Measurements from ENCODE around the gene MARCHF10.
"Not testable (repeated sequence)": the region's sequence is repeated elsewhere in the genome, so short reads cannot be mapped to it uniquely, and the experiment has no call there.

Gene MARCHF10

DNA sequence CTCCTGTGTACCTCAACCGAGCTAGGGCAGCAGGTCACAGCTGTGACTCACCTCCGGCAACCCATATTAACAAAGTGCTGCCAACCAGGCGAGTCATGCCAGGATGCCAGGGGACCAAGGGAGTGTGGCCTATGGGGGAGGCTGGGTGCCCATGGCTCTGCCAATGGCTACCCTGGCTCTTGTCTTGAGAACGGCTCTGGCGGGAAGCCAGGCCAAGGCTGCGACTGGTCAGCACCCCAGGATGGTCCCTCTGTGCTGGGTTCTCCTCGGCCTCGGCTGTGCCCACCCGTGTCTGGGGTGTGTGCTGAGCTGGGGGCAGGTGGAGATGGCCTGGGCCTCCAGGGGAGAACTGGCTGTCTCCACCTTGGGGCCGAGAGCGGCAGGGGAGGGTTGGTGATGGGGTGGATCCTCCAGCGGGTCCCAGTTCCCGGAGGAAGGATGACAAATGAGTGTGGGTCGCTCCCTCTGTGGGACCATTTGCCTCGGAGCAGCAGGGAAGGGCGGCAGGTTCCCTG is 104.8 kb downstream of the MARCHF10 start:
- peak; percentile 57 for ATAC-seq
- Mint-ChIP-seq H3K4me1 (peaks cover 15% of the 10 kb centered on the region), H3K36me3 (ENCODE audit: low read depth) (no peaks in the 10 kb centered on the region), H3K9me3 (no peaks in the 10 kb centered on the region), H3K4me3 (peak overlapping the region; percentile 11), H3K27ac (no peak overlapping the region), H3K27me3 (peaks cover 27% of the 10 kb centered on the region)
- peak; percentile 25 for DNase-seq

- no peaks in the 10 kb centered on the region for H3K9me3 Mint-ChIP-seq
- no peak overlapping the region for H3K4me3 Mint-ChIP-seq
- no peaks in the 10 kb centered on the region for H3K36me3 Mint-ChIP-seq (ENCODE audit: low read depth)
- peaks cover 15% of the 10 kb centered on the region for H3K4me1 Mint-ChIP-seq
- DNase-seq (no peak), ATAC-seq (no peak)
- peaks cover 27% of the 10 kb centered on the region for H3K27me3 Mint-ChIP-seq
- no peak overlapping the region for H3K27ac Mint-ChIP-seq
Observed at GRCh38 chr17:62702746-62703260, 105.3 kb downstream of the MARCHF10 start.

GRCh38 chr17:62701706-62702085 is 106.4 kb downstream of the MARCHF10 start:
- H3K4me1 Mint-ChIP-seq: peaks cover 15% of the 10 kb centered on the region
- no peak for ATAC-seq
- DNase-seq: no peak
- no peaks in the 10 kb centered on the region for H3K9me3 Mint-ChIP-seq
- peaks cover 20% of the 10 kb centered on the region for H3K27me3 Mint-ChIP-seq
- no peak overlapping the region for H3K4me3 Mint-ChIP-seq
- no peaks in the 10 kb centered on the region for H3K36me3 Mint-ChIP-seq (ENCODE audit: low read depth)
- H3K27ac Mint-ChIP-seq: no peak overlapping the region

GRCh38 chr17:62700964-62701705 is 107.0 kb downstream of the MARCHF10 start:
- peaks cover 15% of the 10 kb centered on the region for H3K4me1 Mint-ChIP-seq
- H3K36me3 Mint-ChIP-seq (ENCODE audit: low read depth): no peaks in the 10 kb centered on the region
- no peak overlapping the region for H3K4me3 Mint-ChIP-seq
- no peak for DNase-seq
- no peak for ATAC-seq
- peaks cover 17% of the 10 kb centered on the region for H3K27me3 Mint-ChIP-seq
- H3K27ac Mint-ChIP-seq: no peak overlapping the region
- H3K9me3 Mint-ChIP-seq: no peaks in the 10 kb centered on the region

- H3K4me3 Mint-ChIP-seq; H3K9me3 Mint-ChIP-seq; ATAC-seq; DNase-seq; H3K36me3 Mint-ChIP-seq (ENCODE audit: low read depth); H3K4me1 Mint-ChIP-seq; H3K27me3 Mint-ChIP-seq; H3K27ac Mint-ChIP-seq: not testable (repeated sequence)
Observed at GRCh38 chr17:62698459-62698858, 109.7 kb downstream of the MARCHF10 start.

GRCh38 chr17:62696726-62697490 is 111.2 kb downstream of the MARCHF10 start:
- Mint-ChIP-seq H3K9me3 (no peaks in the 10 kb centered on the region), H3K4me1 (no peaks in the 10 kb centered on the region), H3K36me3 (ENCODE audit: low read depth) (no peaks in the 10 kb centered on the region), H3K27ac (no peak overlapping the region), H3K4me3 (no peak overlapping the region), H3K27me3 (peaks cover 9% of the 10 kb centered on the region)
- DNase-seq (no peak), ATAC-seq (no peak)

GRCh38 chr17:62696256-62696655 is 111.9 kb downstream of the MARCHF10 start:
- peaks cover 9% of the 10 kb centered on the region for H3K27me3 Mint-ChIP-seq
- no peaks in the 10 kb centered on the region for H3K36me3 Mint-ChIP-seq (ENCODE audit: low read depth)
- no peak overlapping the region for H3K27ac Mint-ChIP-seq
- H3K4me3 Mint-ChIP-seq: no peak overlapping the region
- ATAC-seq (no peak), DNase-seq (no peak)
- no peaks in the 10 kb centered on the region for H3K9me3 Mint-ChIP-seq
- no peaks in the 10 kb centered on the region for H3K4me1 Mint-ChIP-seq

DNA sequence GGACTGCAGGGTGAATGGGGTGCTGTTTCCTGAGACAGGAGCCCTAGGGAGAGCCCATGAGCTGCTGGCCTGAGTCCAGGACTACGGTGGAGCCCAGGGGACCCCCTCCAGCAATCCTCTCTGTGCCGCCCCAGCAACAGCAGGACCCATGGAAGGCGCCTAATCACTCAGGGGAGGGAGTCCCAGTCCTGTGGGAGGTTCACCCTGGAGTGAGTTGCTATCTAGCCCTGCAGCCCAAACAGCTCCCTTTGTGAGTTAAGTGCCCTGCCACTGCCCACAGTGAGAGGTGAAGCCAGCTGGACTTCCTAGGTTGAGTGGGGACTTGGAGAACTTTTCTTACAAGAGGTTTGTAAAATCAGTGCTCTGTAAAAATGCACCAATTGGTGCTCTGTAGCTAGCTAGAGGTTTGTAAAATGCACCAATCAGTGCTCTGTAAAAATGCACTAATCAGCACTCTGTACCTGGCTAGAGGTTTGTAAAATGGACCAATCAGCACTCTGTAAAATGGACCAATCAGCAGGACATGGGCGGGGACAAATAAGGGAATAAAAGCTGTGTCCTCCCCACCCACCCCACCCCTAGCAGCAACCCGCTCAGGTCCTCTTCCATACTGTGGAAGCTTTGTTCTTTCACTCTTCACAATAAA is 112.9 kb downstream of the MARCHF10 start:
- H3K36me3 Mint-ChIP-seq (ENCODE audit: low read depth); H3K27ac Mint-ChIP-seq; H3K4me3 Mint-ChIP-seq; H3K9me3 Mint-ChIP-seq; ATAC-seq; DNase-seq; H3K4me1 Mint-ChIP-seq; H3K27me3 Mint-ChIP-seq: not testable (repeated sequence)

GRCh38 chr17:62693616-62694409 is 114.3 kb downstream of the MARCHF10 start:
- ATAC-seq (no peak), DNase-seq (no peak)
- no peak overlapping the region for H3K4me3 Mint-ChIP-seq
- peaks cover 3% of the 10 kb centered on the region for H3K27me3 Mint-ChIP-seq
- H3K9me3 Mint-ChIP-seq: no peaks in the 10 kb centered on the region
- H3K27ac Mint-ChIP-seq: no peak overlapping the region
- no peaks in the 10 kb centered on the region for H3K36me3 Mint-ChIP-seq (ENCODE audit: low read depth)
- H3K4me1 Mint-ChIP-seq: no peaks in the 10 kb centered on the region

DNA sequence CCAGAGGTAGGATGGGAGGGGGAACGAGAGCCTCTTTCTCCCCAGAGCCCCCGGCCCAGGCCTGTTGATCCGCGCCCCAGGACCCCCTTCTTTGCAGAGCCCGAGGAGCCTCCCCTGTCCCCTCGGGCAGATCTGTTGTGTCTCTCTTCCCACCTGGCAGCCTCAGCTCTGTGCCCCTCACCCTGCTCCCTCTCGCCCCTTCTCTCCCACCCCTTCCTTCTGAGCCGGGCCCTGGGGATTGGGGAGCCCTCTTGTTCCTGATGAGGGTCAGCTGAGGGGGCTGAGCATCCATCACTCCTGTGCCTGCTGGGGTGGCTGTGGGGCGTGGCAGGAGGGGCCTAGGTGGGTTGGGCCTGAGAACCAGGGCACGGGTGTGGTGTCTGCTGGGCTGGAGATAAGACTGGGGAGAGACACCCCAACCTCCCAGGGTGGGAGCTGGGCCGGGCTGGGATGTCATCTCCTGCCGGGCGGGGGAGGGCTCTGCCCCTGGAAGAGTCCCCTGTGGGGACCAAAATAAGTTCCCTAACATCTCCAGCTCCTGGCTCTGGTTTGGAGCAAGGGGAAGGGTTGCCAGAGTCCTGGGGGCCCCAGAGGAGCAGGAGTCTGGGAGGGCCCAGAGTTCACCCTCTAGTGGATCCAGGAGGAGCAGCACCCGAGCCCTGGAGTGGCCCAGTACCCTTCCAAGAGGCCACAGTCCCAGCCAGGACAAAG is 115.2 kb downstream of the MARCHF10 start:
- no peaks in the 10 kb centered on the region for H3K9me3 Mint-ChIP-seq
- H3K4me3 Mint-ChIP-seq: no peak overlapping the region
- DNase-seq (peak; percentile 18), ATAC-seq (no peak)
- no peaks in the 10 kb centered on the region for H3K36me3 Mint-ChIP-seq (ENCODE audit: low read depth)
- no peak overlapping the region for H3K27ac Mint-ChIP-seq
- no peaks in the 10 kb centered on the region for H3K4me1 Mint-ChIP-seq
- H3K27me3 Mint-ChIP-seq: peaks cover 3% of the 10 kb centered on the region

DNA sequence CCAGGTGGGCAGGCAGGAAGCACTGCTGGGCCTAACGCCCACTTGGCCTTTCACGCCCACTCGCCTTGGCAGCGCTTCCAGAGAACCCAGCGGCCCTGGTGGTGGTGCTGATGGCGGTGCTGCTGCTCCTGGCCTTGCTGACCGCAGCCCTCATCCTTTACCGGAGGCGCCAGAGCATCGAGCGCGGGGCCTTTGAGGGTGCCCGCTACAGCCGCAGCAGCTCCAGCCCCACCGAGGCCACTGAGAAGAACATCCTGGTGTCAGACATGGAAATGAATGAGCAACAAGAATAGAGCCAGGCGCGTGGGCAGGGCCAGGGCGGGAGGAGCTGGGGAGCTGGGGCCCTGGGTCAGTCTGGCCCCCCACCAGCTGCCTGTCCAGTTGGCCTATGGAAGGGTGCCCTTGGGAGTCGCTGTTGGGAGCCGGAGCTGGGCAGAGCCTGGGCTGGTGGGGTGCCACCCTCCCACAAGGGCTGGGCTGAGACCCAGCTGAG is 115.9 kb downstream of the MARCHF10 start:
- no peaks in the 10 kb centered on the region for H3K36me3 Mint-ChIP-seq (ENCODE audit: low read depth)
- H3K27me3 Mint-ChIP-seq: peaks cover 3% of the 10 kb centered on the region
- H3K4me1 Mint-ChIP-seq: no peaks in the 10 kb centered on the region
- no peak for DNase-seq
- no peak overlapping the region for H3K27ac Mint-ChIP-seq
- ATAC-seq: no peak
- no peak overlapping the region for H3K4me3 Mint-ChIP-seq
- no peaks in the 10 kb centered on the region for H3K9me3 Mint-ChIP-seq

DNA sequence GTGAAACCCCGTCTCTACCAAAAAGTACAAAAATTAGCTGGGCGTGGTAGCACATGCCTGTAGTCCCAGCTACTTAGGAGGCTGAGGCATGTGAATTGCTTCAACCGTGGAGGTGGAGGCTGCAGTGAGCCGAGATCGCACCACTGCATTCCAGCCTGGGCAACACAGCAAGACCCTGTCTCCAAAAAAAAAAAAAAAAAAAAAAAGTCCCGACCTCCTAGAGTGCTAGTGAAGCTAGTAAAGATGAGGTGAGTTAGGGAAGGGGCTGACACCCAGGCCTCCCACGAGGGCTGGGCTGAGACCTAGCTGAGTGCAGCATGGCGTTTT is 116.6 kb downstream of the MARCHF10 start:
- not testable (repeated sequence) for H3K27ac Mint-ChIP-seq; DNase-seq; H3K27me3 Mint-ChIP-seq; H3K36me3 Mint-ChIP-seq (ENCODE audit: low read depth); H3K9me3 Mint-ChIP-seq; H3K4me1 Mint-ChIP-seq; ATAC-seq; H3K4me3 Mint-ChIP-seq

DNA sequence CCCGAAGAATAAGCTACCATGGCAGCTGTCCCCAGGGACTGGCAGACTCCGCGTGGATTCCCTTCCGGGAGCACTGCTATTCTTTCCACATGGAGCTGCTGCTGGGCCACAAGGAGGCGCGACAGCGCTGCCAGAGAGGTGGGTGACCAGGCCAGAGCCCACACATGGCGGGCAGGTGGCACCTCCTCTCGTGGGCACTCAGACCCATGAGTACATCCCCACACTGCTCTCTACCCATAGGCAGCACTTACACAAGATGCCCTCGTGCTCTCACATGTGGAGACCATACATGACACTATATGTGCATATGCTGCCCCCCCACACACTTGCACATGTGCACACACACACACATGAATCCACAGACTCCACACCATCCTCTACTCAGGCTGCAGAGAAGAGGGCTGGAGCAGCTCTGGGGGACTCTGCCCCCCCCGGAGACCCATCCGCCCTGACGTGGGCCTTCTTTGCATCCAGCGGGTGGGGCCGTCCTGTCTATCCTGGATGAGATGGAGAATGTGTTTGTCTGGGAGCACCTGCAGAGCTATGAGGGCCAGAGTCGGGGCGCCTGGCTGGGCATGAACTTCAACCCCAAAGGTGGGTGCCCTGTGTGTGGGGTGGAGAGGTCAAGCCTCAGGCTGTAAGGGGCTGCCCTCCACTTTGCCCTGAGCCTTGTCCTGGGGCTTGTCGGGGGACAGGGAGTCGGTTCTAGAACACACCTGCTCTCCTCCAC is 117.8 kb downstream of the MARCHF10 start:
- Mint-ChIP-seq H3K4me1 (no peaks in the 10 kb centered on the region), H3K36me3 (ENCODE audit: low read depth) (no peaks in the 10 kb centered on the region), H3K4me3 (no peak overlapping the region), H3K9me3 (no peaks in the 10 kb centered on the region), H3K27me3 (peaks cover 3% of the 10 kb centered on the region), H3K27ac (no peak overlapping the region)
- no peak for DNase-seq
- ATAC-seq: no peak

All from activated naive CD8-positive, alpha-beta T cell treated with anti-CD3 and anti-CD28 coated beads, Interleukin-2, amount 50 U/mL, for 24 hours (primary cell).